GM23338 (cell line): ENCODE measurements around the gene INHBC. TPM values are rescaled to one million over a fixed set of nuclear protein-coding genes. Genes with fewer than 3 reads are reported as not detected.

Experiments used
- ATAC-seq: fragments of 200-7000 bp; cut with Tn5 transposase; 3 replicates; pipeline ENCODE4 v1.9.1; 2020
- DNase-seq: peaks from one replicate; pipeline ENCODE4 v3.0.0-alpha.2; 2015; ENCODE audit warnings: low spot score
- H2AFZ ChIP-seq: fragments of 200-600 bp; sonication (generic); 2 replicates; pipeline ENCODE4 v1.8.0; 2016; ENCODE audit warnings: antibody characterized with exemption, mild to moderate bottlenecking, moderate library complexity
- H3F3A ChIP-seq: fragments of 200-600 bp; sonication (generic); replicated peaks from 2 replicates; pipeline ENCODE4 v1.8.0; 2017; ENCODE audit warnings: antibody characterized with exemption, mixed run types, low read depth
- H3K27ac ChIP-seq: fragments of 200-600 bp; sonication (generic); 2 replicates; pipeline ENCODE4 v1.6.1; 2016; ENCODE audit warnings: low read depth
- H3K27me3 ChIP-seq: fragments of 200-600 bp; sonication (generic); 2 replicates; pipeline ENCODE4 v1.8.0; 2016; ENCODE audit warnings: mild to moderate bottlenecking, mixed run types, moderate library complexity; ENCODE audit not compliant: insufficient read depth
- H3K36me3 ChIP-seq: fragments of 200-600 bp; sonication (generic); 2 replicates; pipeline ENCODE4 v1.8.0; 2016; ENCODE audit warnings: mild to moderate bottlenecking; ENCODE audit not compliant: insufficient read depth
- H3K4me1 ChIP-seq: fragments of 200-600 bp; sonication (generic); 2 replicates; pipeline ENCODE4 v1.8.0; 2016; ENCODE audit warnings: mild to moderate bottlenecking, moderate library complexity; ENCODE audit not compliant: insufficient read depth
- H3K4me2 ChIP-seq: fragments of 200-600 bp; sonication (generic); 2 replicates; pipeline ENCODE4 v1.7.1; 2017; ENCODE audit warnings: mixed run types
- H3K4me3 ChIP-seq: fragments of 200-600 bp; sonication (generic); 2 replicates; pipeline ENCODE4 v1.6.1; 2016; ENCODE audit warnings: mixed run types
- H3K79me2 ChIP-seq: fragments of 200-600 bp; sonication (generic); replicated peaks from 2 replicates; pipeline ENCODE4 v1.8.0; 2017; ENCODE audit warnings: mild to moderate bottlenecking; ENCODE audit not compliant: insufficient read depth
- H3K9me2 ChIP-seq: fragments of 200-600 bp; sonication (generic); 2 replicates; pipeline ENCODE4 v1.8.0; 2017; ENCODE audit not compliant: insufficient read depth
- H4K20me1 ChIP-seq: fragments of 200-600 bp; sonication (generic); replicated peaks from 2 replicates; pipeline ENCODE4 v1.8.0; 2017; ENCODE audit warnings: mild to moderate bottlenecking; ENCODE audit not compliant: insufficient read depth
- H3K27ac Mint-ChIP-seq: 2 replicates; pipeline ENCODE4 v1.8.0; 2020; ENCODE audit warnings: inconsistent platforms, mild to moderate bottlenecking, moderate library complexity, mixed read lengths
- H3K27me3 Mint-ChIP-seq: 3 replicates; pipeline ENCODE4 v1.8.0; 2022; ENCODE audit warnings: low read depth, mild to moderate bottlenecking, moderate library complexity, mixed read lengths, inconsistent platforms; ENCODE audit not compliant: insufficient read depth, poor library complexity
- H3K36me3 Mint-ChIP-seq: 3 replicates; pipeline ENCODE4 v1.8.0; 2021; ENCODE audit warnings: low read depth, mild to moderate bottlenecking, inconsistent platforms, moderate library complexity, mixed read lengths
- H3K4me1 Mint-ChIP-seq: 3 replicates; pipeline ENCODE4 v1.8.0; 2020; ENCODE audit warnings: mild to moderate bottlenecking, inconsistent platforms, mixed read lengths
- H3K4me3 Mint-ChIP-seq: 3 replicates; pipeline ENCODE4 v1.8.0; 2021; ENCODE audit warnings: moderate library complexity, mild to moderate bottlenecking, inconsistent platforms, mixed read lengths
- H3K9me3 Mint-ChIP-seq: 3 replicates; pipeline ENCODE4 v1.8.0; 2020; ENCODE audit warnings: moderate library complexity, mild to moderate bottlenecking, inconsistent platforms, mixed read lengths
- POLR2AphosphoS5 ChIP-seq: IDR thresholded peaks from 2 replicates; pipeline ENCODE4 v1.6.1; 2016; ENCODE audit warnings: antibody characterized with exemption, low read depth
- polyA plus RNA-seq: library from polyadenylated mRNA; unstranded; fragments of >200 nt; fragmentation: Nextera tagmentation; extraction: Ambion mirVana; gene quantifications from 2 replicates; pipeline ENCODE4 v1.2.1, GENCODE V29; 2016
- total RNA-seq: library from RNA; depleted of rRNA; stranded (reverse); fragments of >200 nt; shearing (Covaris generic); gene quantifications from 2 replicates; pipeline ENCODE4 v1.2.3, GENCODE V29; 2014
- TF ChIP-seq, protein P1 (sequence below): fragments of 250-450 bp; sonication (Bioruptor Pico); IDR thresholded peaks from 2 replicates; pipeline ENCODE4 v1.5.0; 2020; ENCODE audit warnings: mild to moderate bottlenecking, moderate library complexity

The INHBC gene
- total and polyA plus RNA-seq, 2 experiments from 2014 or later = 0.53 TPM; not detected in 1

DNA sequence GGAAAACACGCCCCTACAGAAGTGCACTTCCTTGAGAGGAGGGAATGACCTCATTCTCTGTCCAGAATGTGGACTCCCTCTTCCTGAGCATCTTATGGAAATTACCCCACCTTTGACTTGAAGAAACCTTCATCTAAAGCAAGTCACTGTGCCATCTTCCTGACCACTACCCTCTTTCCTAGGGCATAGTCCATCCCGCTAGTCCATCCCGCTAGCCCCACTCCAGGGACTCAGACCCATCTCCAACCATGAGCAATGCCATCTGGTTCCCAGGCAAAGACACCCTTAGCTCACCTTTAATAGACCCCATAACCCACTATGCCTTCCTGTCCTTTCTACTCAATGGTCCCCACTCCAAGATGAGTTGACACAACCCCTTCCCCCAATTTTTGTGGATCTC is 15.5 kb downstream of the INHBC start (continued):
- TF ChIP-seq, protein P1, sequence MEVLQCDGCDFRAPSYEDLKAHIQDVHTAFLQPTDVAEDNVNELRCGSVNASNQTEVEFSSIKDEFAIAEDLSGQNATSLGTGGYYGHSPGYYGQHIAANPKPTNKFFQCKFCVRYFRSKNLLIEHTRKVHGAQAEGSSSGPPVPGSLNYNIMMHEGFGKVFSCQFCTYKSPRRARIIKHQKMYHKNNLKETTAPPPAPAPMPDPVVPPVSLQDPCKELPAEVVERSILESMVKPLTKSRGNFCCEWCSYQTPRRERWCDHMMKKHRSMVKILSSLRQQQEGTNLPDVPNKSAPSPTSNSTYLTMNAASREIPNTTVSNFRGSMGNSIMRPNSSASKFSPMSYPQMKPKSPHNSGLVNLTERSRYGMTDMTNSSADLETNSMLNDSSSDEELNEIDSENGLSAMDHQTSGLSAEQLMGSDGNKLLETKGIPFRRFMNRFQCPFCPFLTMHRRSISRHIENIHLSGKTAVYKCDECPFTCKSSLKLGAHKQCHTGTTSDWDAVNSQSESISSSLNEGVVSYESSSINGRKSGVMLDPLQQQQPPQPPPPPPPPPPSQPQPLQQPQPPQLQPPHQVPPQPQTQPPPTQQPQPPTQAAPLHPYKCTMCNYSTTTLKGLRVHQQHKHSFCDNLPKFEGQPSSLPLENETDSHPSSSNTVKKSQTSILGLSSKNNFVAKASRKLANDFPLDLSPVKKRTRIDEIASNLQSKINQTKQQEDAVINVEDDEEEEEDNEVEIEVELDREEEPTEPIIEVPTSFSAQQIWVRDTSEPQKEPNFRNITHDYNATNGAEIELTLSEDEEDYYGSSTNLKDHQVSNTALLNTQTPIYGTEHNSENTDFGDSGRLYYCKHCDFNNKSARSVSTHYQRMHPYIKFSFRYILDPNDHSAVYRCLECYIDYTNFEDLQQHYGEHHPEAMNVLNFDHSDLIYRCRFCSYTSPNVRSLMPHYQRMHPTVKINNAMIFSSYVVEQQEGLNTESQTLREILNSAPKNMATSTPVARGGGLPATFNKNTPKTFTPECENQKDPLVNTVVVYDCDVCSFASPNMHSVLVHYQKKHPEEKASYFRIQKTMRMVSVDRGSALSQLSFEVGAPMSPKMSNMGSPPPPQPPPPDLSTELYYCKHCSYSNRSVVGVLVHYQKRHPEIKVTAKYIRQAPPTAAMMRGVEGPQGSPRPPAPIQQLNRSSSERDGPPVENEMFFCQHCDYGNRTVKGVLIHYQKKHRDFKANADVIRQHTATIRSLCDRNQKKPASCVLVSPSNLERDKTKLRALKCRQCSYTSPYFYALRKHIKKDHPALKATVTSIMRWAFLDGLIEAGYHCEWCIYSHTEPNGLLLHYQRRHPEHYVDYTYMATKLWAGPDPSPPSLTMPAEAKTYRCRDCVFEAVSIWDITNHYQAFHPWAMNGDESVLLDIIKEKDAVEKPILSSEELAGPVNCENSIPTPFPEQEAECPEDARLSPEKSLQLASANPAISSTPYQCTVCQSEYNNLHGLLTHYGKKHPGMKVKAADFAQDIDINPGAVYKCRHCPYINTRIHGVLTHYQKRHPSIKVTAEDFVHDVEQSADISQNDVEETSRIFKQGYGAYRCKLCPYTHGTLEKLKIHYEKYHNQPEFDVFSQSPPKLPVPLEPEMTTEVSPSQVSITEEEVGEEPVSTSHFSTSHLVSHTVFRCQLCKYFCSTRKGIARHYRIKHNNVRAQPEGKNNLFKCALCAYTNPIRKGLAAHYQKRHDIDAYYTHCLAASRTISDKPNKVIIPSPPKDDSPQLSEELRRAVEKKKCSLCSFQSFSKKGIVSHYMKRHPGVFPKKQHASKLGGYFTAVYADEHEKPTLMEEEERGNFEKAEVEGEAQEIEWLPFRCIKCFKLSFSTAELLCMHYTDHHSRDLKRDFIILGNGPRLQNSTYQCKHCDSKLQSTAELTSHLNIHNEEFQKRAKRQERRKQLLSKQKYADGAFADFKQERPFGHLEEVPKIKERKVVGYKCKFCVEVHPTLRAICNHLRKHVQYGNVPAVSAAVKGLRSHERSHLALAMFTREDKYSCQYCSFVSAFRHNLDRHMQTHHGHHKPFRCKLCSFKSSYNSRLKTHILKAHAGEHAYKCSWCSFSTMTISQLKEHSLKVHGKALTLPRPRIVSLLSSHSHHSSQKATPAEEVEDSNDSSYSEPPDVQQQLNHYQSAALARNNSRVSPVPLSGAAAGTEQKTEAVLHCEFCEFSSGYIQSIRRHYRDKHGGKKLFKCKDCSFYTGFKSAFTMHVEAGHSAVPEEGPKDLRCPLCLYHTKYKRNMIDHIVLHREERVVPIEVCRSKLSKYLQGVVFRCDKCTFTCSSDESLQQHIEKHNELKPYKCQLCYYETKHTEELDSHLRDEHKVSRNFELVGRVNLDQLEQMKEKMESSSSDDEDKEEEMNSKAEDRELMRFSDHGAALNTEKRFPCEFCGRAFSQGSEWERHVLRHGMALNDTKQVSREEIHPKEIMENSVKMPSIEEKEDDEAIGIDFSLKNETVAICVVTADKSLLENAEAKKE (CRISPR knock-in tag) = no peak

DNA sequence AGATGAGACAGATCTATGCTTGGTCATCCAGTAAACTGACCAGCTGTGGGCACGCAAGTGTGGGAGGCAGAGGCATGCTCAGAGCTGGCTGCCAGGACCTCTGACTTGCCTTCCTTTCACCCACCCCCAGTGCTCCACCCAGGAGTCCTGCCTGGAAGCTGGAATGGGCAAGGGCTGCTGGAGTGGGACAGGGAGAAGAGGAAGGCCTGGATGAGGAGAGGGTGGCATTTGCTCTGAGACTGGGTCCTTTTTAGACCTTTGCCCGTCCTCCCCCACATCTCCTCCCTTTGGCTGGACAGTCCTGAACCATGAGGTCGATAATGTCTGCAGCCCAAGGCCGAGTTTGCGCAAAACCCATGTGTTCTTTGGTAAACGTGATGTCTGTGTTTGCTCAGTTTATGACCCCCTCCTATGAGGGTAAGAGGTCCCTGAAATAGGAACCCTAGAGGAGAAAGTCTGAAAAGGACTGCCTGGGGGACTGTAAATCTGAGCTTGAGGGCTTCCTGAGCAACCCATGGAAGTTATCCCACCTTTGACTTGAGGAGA is 16.7 kb downstream of the INHBC start:
- peaks cover 36% of the 10 kb centered on the region for H3K4me1 ChIP-seq
- Mint-ChIP-seq H3K36me3 (peaks cover 5% of the 10 kb centered on the region), H3K4me1 (peaks cover 36% of the 10 kb centered on the region), H3K9me3 (no peaks in the 10 kb centered on the region; the same call in 2 of the 3 replicates), H3K4me3 (no peak overlapping the region), H3K27me3 (peaks cover 23% of the 10 kb centered on the region), H3K27ac (no peak overlapping the region)
- 0 out of 2 replicates have a peak, but pooled peaks cover 4% of the 10 kb centered on the region for H3F3A ChIP-seq
- H2AFZ ChIP-seq = no peak overlapping the region
- no peaks in the 10 kb centered on the region for H3K27me3 ChIP-seq
- H3K36me3 ChIP-seq = no peaks in the 10 kb centered on the region
- no peaks in the 10 kb centered on the region for H3K79me2 ChIP-seq
- DNase-seq (no peak), ATAC-seq (no peak)
- H4K20me1 ChIP-seq = no peaks in the 10 kb centered on the region
- H3K9me2 ChIP-seq = no peaks in the 10 kb centered on the region
- no peak overlapping the region for H3K4me3 ChIP-seq
- no peak overlapping the region for H3K27ac ChIP-seq
- no peak overlapping the region for H3K4me2 ChIP-seq
- no peak for TF ChIP-seq POLR2AphosphoS5
